ENCODE data around the gene RFWD3. TPM values are rescaled to one million over a fixed set of nuclear protein-coding genes. Genes with fewer than 3 reads are reported as not detected.

RFWD3 gene
- total and polyA plus RNA-seq, 2 of the 13 experiments (the other 11 are each of a cell fraction or from before 2014, with no cell fraction given): 23.4 to 62.6 TPM

DNA sequence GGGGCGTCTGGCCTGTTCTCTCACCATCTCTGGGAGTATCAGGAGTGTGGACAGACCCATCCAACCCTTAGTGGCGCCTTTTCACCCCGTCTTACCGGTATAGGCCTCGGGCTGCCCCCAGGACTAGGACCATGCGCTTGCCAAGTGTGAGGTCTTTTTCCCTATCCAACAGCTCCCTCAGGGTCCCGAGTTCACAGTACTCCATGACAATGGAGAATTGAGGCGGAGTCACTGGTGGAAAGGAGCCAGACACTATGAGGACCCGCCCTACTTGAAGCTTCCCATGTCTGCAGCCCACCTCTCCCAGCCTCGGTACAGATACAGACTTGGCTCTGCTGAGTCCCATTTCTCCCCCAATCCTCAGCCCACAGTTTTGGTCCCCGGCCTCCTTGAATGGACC is 15.9 kb upstream of the RFWD3 start:
- H3K27me3 ChIP-seq (ENCODE audit: control insufficient read depth in 1 of 2, insufficient read depth in 2 of 2, low read length in 2 of 2): no peaks in the 10 kb centered on the region
- intact Hi-C loops (cut with micrococcal nuclease; ENCODE audit: unreplicated experiment) (no loop called here), in situ Hi-C loops (cut with HindIII; ENCODE audit: extremely low pct_ligation_motif_present, low pct_unique_long_range_greater_than_20kb) (no loop called here)
- no peak overlapping the region for H3K4me3 ChIP-seq (replicated peaks in 1 of 3; ENCODE audit: insufficient read depth in 1 of 3, low read depth in 2 of 3, low read length in 3 of 3)
- CTCF ChIA-PET (ENCODE audit: low intra/inter-chr PET ratio, low total read pairs): no interaction called here
- H3K79me2 ChIP-seq (ENCODE audit: insufficient read depth, low read length): no peaks in the 10 kb centered on the region
- FAIRE-seq (no peak), DNase-seq (ENCODE audit: low spot score) (no peak), ATAC-seq (no peak)
- H3K9ac ChIP-seq (ENCODE audit: insufficient read depth, low read depth, low read length): no peak overlapping the region
- POLR2A ChIA-PET: no interaction called here
- no peak overlapping the region for H3K27ac ChIP-seq (ENCODE audit: extremely low read length, insufficient read depth, low read length)
- H4K20me1 ChIP-seq (ENCODE audit: insufficient read depth, low read length): no peaks in the 10 kb centered on the region
- 94% methylated on average over 11 of the region's 11 CpGs for WGBS (ENCODE audit: low lambda C conversion rate)
- BruUV-seq (replicated peaks): no TSS peak
- no peak overlapping the region for H3K4me2 ChIP-seq (ENCODE audit: low read depth, low read length)
- no peaks in the 10 kb centered on the region for H3K9me3 ChIP-seq (ENCODE audit: low read length)
- H3K4me1 ChIP-seq (ENCODE audit: insufficient read depth, low read length): peaks cover 14% of the 10 kb centered on the region
- H2AFZ ChIP-seq (ENCODE audit: low read length): no peak overlapping the region
- TF ChIP-seq ZMYM4 (CRISPR knock-in tag; IDR thresholded peaks at IDR 0.05) (no peak), ZNF724P (CRISPR knock-in tag; IDR thresholded peaks at IDR 0.05; ENCODE audit: borderline replicate concordance) (no peak), KDM2A (CRISPR knock-in tag; IDR thresholded peaks at IDR 0.05; ENCODE audit: borderline replicate concordance, low read depth) (no peak), GTF3A (CRISPR knock-in tag; conservative IDR thresholded peaks at IDR 0.05) (no peak), NPAS2 (CRISPR knock-in tag; IDR thresholded peaks at IDR 0.05; ENCODE audit: borderline replicate concordance) (no peak), ZNF788 (CRISPR knock-in tag; IDR thresholded peaks at IDR 0.05; ENCODE audit: borderline replicate concordance) (no peak)
- TF ChIP-seq, protein P1, sequence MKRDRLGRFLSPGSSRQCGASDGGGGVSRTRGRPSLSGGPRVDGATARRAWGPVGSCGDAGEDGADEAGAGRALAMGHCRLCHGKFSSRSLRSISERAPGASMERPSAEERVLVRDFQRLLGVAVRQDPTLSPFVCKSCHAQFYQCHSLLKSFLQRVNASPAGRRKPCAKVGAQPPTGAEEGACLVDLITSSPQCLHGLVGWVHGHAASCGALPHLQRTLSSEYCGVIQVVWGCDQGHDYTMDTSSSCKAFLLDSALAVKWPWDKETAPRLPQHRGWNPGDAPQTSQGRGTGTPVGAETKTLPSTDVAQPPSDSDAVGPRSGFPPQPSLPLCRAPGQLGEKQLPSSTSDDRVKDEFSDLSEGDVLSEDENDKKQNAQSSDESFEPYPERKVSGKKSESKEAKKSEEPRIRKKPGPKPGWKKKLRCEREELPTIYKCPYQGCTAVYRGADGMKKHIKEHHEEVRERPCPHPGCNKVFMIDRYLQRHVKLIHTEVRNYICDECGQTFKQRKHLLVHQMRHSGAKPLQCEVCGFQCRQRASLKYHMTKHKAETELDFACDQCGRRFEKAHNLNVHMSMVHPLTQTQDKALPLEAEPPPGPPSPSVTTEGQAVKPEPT (CRISPR knock-in tag; IDR thresholded peaks at IDR 0.05; ENCODE audit: low read depth): no peak
- TF ChIP-seq, protein P2, sequence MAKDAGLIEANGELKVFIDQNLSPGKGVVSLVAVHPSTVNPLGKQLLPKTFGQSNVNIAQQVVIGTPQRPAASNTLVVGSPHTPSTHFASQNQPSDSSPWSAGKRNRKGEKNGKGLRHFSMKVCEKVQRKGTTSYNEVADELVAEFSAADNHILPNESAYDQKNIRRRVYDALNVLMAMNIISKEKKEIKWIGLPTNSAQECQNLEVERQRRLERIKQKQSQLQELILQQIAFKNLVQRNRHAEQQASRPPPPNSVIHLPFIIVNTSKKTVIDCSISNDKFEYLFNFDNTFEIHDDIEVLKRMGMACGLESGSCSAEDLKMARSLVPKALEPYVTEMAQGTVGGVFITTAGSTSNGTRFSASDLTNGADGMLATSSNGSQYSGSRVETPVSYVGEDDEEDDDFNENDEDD (CRISPR knock-in tag; IDR thresholded peaks at IDR 0.05; ENCODE audit: borderline replicate concordance): no peak
- peaks cover 4 to 14% of the 10 kb centered on the region in 2 experiments; a peak in 3 of 5 replicates for H3K36me3 ChIP-seq (replicated peaks in 1 of 2; ENCODE audit: control insufficient read depth in 1 of 2, insufficient read depth in 2 of 2, low read length in 2 of 2)

Data from HepG2 (cell line).